HS-5 (cell line): ENCODE results near the gene NABP2.

Experiments used
- DNase-seq: peaks from one replicate; pipeline ENCODE4 v3.0.0-alpha.2; 2012; ENCODE audit warnings: low read depth

The NABP2 gene

GRCh38 chr12:56278905-56279304, 54.8 kb downstream of the NABP2 start:
- DNase-seq: no peak
